GM23338 (cell line): Measurements from ENCODE around the gene WHAMM. TPM values are rescaled to one million over a fixed set of nuclear protein-coding genes. Genes with fewer than 3 reads are reported as not detected.

ENCODE experiments used
- ATAC-seq: fragments of 200-7000 bp; cut with Tn5 transposase; 3 replicates; pipeline ENCODE4 v1.9.1; 2020
- DNase-seq: peaks from one replicate; pipeline ENCODE4 v3.0.0-alpha.2; 2015; ENCODE audit warnings: low spot score
- H2AFZ ChIP-seq: fragments of 200-600 bp; sonication (generic); 2 replicates; pipeline ENCODE4 v1.8.0; 2016; ENCODE audit warnings: antibody characterized with exemption, mild to moderate bottlenecking, moderate library complexity
- H3F3A ChIP-seq: fragments of 200-600 bp; sonication (generic); replicated peaks from 2 replicates; pipeline ENCODE4 v1.8.0; 2017; ENCODE audit warnings: antibody characterized with exemption, mixed run types, low read depth
- H3K27ac ChIP-seq: fragments of 200-600 bp; sonication (generic); 2 replicates; pipeline ENCODE4 v1.6.1; 2016; ENCODE audit warnings: low read depth
- H3K27me3 ChIP-seq: fragments of 200-600 bp; sonication (generic); 2 replicates; pipeline ENCODE4 v1.8.0; 2016; ENCODE audit warnings: mild to moderate bottlenecking, mixed run types, moderate library complexity; ENCODE audit not compliant: insufficient read depth
- H3K36me3 ChIP-seq: fragments of 200-600 bp; sonication (generic); 2 replicates; pipeline ENCODE4 v1.8.0; 2016; ENCODE audit warnings: mild to moderate bottlenecking; ENCODE audit not compliant: insufficient read depth
- H3K4me1 ChIP-seq: fragments of 200-600 bp; sonication (generic); 2 replicates; pipeline ENCODE4 v1.8.0; 2016; ENCODE audit warnings: mild to moderate bottlenecking, moderate library complexity; ENCODE audit not compliant: insufficient read depth
- H3K4me2 ChIP-seq: fragments of 200-600 bp; sonication (generic); 2 replicates; pipeline ENCODE4 v1.7.1; 2017; ENCODE audit warnings: mixed run types
- H3K4me3 ChIP-seq: fragments of 200-600 bp; sonication (generic); 2 replicates; pipeline ENCODE4 v1.6.1; 2016; ENCODE audit warnings: mixed run types
- H3K79me2 ChIP-seq: fragments of 200-600 bp; sonication (generic); replicated peaks from 2 replicates; pipeline ENCODE4 v1.8.0; 2017; ENCODE audit warnings: mild to moderate bottlenecking; ENCODE audit not compliant: insufficient read depth
- H3K9me2 ChIP-seq: fragments of 200-600 bp; sonication (generic); 2 replicates; pipeline ENCODE4 v1.8.0; 2017; ENCODE audit not compliant: insufficient read depth
- H4K20me1 ChIP-seq: fragments of 200-600 bp; sonication (generic); replicated peaks from 2 replicates; pipeline ENCODE4 v1.8.0; 2017; ENCODE audit warnings: mild to moderate bottlenecking; ENCODE audit not compliant: insufficient read depth
- H3K27ac Mint-ChIP-seq: 2 replicates; pipeline ENCODE4 v1.8.0; 2020; ENCODE audit warnings: inconsistent platforms, mild to moderate bottlenecking, moderate library complexity, mixed read lengths
- H3K27me3 Mint-ChIP-seq: 3 replicates; pipeline ENCODE4 v1.8.0; 2022; ENCODE audit warnings: low read depth, mild to moderate bottlenecking, moderate library complexity, mixed read lengths, inconsistent platforms; ENCODE audit not compliant: insufficient read depth, poor library complexity
- H3K36me3 Mint-ChIP-seq: 3 replicates; pipeline ENCODE4 v1.8.0; 2021; ENCODE audit warnings: low read depth, mild to moderate bottlenecking, inconsistent platforms, moderate library complexity, mixed read lengths
- H3K4me1 Mint-ChIP-seq: 3 replicates; pipeline ENCODE4 v1.8.0; 2020; ENCODE audit warnings: mild to moderate bottlenecking, inconsistent platforms, mixed read lengths
- H3K4me3 Mint-ChIP-seq: 3 replicates; pipeline ENCODE4 v1.8.0; 2021; ENCODE audit warnings: moderate library complexity, mild to moderate bottlenecking, inconsistent platforms, mixed read lengths
- H3K9me3 Mint-ChIP-seq: 3 replicates; pipeline ENCODE4 v1.8.0; 2020; ENCODE audit warnings: moderate library complexity, mild to moderate bottlenecking, inconsistent platforms, mixed read lengths
- EZH2 ChIP-seq: fragments of 200-600 bp; sonication (generic); IDR thresholded peaks from one replicate; pipeline ENCODE4 v1.8.0; 2017; ENCODE audit warnings: antibody characterized with exemption, mild to moderate bottlenecking, low read depth; ENCODE audit not compliant: unreplicated experiment
- NANOG ChIP-seq: IDR thresholded peaks from 2 replicates; pipeline ENCODE4 v1.6.1; 2016; ENCODE audit warnings: antibody characterized with exemption, borderline replicate concordance
- POLR2AphosphoS5 ChIP-seq: IDR thresholded peaks from 2 replicates; pipeline ENCODE4 v1.6.1; 2016; ENCODE audit warnings: antibody characterized with exemption, low read depth
- STAT1 ChIP-seq: IDR thresholded peaks from one replicate; pipeline ENCODE4 v1.6.1; 2016; ENCODE audit warnings: antibody characterized with exemption; ENCODE audit not compliant: unreplicated experiment
- ZNF331 ChIP-seq: fragments of 250-450 bp; sonication (Bioruptor Pico); IDR thresholded peaks from 2 replicates; pipeline ENCODE4 v1.5.0; 2020; ENCODE audit warnings: low read depth, mild to moderate bottlenecking, moderate library complexity
- polyA plus RNA-seq: library from polyadenylated mRNA; unstranded; fragments of >200 nt; fragmentation: Nextera tagmentation; extraction: Ambion mirVana; gene quantifications from 2 replicates; pipeline ENCODE4 v1.2.1, GENCODE V29; 2016
- total RNA-seq: library from RNA; depleted of rRNA; stranded (reverse); fragments of >200 nt; shearing (Covaris generic); gene quantifications from 2 replicates; pipeline ENCODE4 v1.2.3, GENCODE V29; 2014
- TF ChIP-seq, protein P1 (sequence below): fragments of 250-450 bp; sonication (Bioruptor Pico); IDR thresholded peaks from 2 replicates; pipeline ENCODE4 v1.5.0; 2020; ENCODE audit warnings: mild to moderate bottlenecking, moderate library complexity
- TF ChIP-seq, protein P2 (sequence below): IDR thresholded peaks from 2 replicates; pipeline ENCODE4 v1.6.1; 2016; ENCODE audit warnings: antibody characterized with exemption

Gene WHAMM
- total and polyA plus RNA-seq, 2 experiments from 2014 or later, result 2.2 to 4.1 TPM

DNA sequence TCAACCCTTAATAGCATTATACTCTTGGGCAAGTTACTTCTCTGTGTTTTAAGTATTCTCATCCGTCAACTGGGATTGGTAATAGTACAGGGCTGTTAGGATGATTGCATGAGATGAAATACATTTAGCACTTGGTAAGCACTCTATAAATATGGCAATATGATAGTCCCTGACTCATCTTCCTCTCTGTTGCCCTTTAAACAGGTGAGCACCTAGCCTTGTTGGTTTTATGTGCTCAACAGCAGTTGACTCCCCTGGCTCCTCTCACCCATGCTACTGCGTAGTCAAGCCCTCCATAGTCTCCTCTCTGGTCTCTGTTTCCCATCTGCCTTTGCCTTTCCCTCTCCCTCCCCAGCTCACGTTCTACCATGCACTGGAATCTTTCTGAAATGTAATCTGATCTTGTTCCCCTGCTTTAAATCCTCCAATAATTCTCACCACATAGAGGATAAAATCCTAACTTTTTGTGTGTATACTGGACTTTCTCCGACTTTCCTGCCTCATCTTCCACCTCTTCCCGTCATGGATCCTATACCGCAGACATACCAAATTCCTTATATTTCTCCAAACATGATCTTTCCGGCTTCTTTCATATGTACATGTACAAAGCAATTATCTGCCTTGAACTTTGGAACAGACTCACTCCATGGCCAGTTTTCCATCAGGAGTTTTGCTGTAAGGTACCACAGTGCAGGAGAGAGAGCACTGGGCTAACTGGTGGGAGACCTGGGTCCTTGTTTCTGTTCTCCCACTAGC lies 45.9 kb upstream of the WHAMM start:
- no peak overlapping the region for H3K4me3 Mint-ChIP-seq
- Histone ChIP-seq H3K4me3 (no peak overlapping the region), H3K4me2 (no peak overlapping the region), H3K4me1 (no peaks in the 10 kb centered on the region), H4K20me1 (peaks cover 3% of the 10 kb centered on the region; the same call in 1 of the 2 replicates), H3K79me2 (no peaks in the 10 kb centered on the region), H3F3A (no peaks in the 10 kb centered on the region), H2AFZ (no peak overlapping the region), H3K27ac (peak overlapping the region; percentile 32; the same call in 1 of the 2 replicates), H3K27me3 (no peaks in the 10 kb centered on the region), H3K36me3 (no peaks in the 10 kb centered on the region), H3K9me2 (0 out of 2 replicates have a peak, but pooled peaks cover 3% of the 10 kb centered on the region)
- H3K36me3 Mint-ChIP-seq, result no peaks in the 10 kb centered on the region
- TF ChIP-seq ZNF331 (CRISPR knock-in tag) (no peak), STAT1 (no peak), NANOG (no peak), EZH2 (no peak), POLR2AphosphoS5 (no peak)
- TF ChIP-seq, protein P1, sequence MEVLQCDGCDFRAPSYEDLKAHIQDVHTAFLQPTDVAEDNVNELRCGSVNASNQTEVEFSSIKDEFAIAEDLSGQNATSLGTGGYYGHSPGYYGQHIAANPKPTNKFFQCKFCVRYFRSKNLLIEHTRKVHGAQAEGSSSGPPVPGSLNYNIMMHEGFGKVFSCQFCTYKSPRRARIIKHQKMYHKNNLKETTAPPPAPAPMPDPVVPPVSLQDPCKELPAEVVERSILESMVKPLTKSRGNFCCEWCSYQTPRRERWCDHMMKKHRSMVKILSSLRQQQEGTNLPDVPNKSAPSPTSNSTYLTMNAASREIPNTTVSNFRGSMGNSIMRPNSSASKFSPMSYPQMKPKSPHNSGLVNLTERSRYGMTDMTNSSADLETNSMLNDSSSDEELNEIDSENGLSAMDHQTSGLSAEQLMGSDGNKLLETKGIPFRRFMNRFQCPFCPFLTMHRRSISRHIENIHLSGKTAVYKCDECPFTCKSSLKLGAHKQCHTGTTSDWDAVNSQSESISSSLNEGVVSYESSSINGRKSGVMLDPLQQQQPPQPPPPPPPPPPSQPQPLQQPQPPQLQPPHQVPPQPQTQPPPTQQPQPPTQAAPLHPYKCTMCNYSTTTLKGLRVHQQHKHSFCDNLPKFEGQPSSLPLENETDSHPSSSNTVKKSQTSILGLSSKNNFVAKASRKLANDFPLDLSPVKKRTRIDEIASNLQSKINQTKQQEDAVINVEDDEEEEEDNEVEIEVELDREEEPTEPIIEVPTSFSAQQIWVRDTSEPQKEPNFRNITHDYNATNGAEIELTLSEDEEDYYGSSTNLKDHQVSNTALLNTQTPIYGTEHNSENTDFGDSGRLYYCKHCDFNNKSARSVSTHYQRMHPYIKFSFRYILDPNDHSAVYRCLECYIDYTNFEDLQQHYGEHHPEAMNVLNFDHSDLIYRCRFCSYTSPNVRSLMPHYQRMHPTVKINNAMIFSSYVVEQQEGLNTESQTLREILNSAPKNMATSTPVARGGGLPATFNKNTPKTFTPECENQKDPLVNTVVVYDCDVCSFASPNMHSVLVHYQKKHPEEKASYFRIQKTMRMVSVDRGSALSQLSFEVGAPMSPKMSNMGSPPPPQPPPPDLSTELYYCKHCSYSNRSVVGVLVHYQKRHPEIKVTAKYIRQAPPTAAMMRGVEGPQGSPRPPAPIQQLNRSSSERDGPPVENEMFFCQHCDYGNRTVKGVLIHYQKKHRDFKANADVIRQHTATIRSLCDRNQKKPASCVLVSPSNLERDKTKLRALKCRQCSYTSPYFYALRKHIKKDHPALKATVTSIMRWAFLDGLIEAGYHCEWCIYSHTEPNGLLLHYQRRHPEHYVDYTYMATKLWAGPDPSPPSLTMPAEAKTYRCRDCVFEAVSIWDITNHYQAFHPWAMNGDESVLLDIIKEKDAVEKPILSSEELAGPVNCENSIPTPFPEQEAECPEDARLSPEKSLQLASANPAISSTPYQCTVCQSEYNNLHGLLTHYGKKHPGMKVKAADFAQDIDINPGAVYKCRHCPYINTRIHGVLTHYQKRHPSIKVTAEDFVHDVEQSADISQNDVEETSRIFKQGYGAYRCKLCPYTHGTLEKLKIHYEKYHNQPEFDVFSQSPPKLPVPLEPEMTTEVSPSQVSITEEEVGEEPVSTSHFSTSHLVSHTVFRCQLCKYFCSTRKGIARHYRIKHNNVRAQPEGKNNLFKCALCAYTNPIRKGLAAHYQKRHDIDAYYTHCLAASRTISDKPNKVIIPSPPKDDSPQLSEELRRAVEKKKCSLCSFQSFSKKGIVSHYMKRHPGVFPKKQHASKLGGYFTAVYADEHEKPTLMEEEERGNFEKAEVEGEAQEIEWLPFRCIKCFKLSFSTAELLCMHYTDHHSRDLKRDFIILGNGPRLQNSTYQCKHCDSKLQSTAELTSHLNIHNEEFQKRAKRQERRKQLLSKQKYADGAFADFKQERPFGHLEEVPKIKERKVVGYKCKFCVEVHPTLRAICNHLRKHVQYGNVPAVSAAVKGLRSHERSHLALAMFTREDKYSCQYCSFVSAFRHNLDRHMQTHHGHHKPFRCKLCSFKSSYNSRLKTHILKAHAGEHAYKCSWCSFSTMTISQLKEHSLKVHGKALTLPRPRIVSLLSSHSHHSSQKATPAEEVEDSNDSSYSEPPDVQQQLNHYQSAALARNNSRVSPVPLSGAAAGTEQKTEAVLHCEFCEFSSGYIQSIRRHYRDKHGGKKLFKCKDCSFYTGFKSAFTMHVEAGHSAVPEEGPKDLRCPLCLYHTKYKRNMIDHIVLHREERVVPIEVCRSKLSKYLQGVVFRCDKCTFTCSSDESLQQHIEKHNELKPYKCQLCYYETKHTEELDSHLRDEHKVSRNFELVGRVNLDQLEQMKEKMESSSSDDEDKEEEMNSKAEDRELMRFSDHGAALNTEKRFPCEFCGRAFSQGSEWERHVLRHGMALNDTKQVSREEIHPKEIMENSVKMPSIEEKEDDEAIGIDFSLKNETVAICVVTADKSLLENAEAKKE (CRISPR knock-in tag), result no peak
- TF ChIP-seq, protein P2, sequence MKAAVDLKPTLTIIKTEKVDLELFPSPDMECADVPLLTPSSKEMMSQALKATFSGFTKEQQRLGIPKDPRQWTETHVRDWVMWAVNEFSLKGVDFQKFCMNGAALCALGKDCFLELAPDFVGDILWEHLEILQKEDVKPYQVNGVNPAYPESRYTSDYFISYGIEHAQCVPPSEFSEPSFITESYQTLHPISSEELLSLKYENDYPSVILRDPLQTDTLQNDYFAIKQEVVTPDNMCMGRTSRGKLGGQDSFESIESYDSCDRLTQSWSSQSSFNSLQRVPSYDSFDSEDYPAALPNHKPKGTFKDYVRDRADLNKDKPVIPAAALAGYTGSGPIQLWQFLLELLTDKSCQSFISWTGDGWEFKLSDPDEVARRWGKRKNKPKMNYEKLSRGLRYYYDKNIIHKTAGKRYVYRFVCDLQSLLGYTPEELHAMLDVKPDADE, result no peak
- H3K9me3 Mint-ChIP-seq, result no peaks in the 10 kb centered on the region
- DNase-seq (no peak), ATAC-seq (no peak; the same call in 2 of the 3 replicates)
- peaks cover 13% of the 10 kb centered on the region for H3K4me1 Mint-ChIP-seq
- peak overlapping the region; percentile 3; the same call in 1 of the 2 replicates for H3K27ac Mint-ChIP-seq
- H3K27me3 Mint-ChIP-seq, result no peaks in the 10 kb centered on the region
